Upper lobe of left lung (tissue), 4 donors: ENCODE measurements around the gene RPGRIP1L.

Source experiments
- POLR2A ChIP-seq, 4 donors: fragments of 450-650 bp; IDR thresholded peaks; one replicate each; pipeline ENCODE4 v1.5.1; 2016 to 2017; ENCODE audit warnings: antibody characterized with exemption in 4 of 4, mild to moderate bottlenecking in 2 of 4
- POLR2AphosphoS5 ChIP-seq, 2 donors: sonication (generic); formaldehyde crosslinking; IDR thresholded peaks; one replicate each; pipeline ENCODE4 v1.5.1; 2017; ENCODE audit warnings: antibody characterized with exemption in 2 of 2
- TF ChIP-seq, protein P1 (sequence below), 6 experiments: fragments of 450-650 bp in 4 of 6; fragments of 200-600 bp in 2 of 6; sonication (generic) in 2 of 6; IDR thresholded peaks; one replicate each; pipeline ENCODE4 v1.5.1; 2016 to 2019; ENCODE audit warnings: antibody characterized with exemption in 6 of 6

DNA sequence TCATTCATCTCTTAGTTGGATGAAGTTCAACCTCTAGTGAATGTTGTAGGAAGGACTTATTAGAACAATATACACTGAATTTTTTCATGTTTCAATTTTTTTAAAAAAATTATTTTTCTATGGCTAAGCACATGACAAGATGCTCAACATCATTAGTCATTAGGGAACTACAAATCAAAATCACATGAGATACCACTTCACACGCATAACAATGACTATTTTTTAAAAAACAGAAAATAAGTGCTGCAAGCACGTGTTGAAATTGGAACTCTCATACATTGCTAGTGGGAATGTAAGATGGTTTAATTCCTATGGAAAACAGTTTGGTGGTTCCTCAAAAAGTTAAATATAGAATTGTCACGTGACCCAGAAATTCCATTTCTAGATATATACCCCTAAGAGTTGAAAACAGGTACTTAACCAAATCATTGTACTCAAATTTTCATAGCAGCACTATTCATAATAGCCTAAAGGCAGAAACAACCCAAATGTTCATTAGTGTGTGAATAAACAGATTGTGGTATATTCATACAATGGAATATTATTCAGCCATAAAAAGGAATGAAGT, 115.5 kb downstream of the RPGRIP1L start:
- no peak for TF ChIP-seq POLR2A (IDR thresholded peaks at IDR 0.05)
- TF ChIP-seq, protein P1, sequence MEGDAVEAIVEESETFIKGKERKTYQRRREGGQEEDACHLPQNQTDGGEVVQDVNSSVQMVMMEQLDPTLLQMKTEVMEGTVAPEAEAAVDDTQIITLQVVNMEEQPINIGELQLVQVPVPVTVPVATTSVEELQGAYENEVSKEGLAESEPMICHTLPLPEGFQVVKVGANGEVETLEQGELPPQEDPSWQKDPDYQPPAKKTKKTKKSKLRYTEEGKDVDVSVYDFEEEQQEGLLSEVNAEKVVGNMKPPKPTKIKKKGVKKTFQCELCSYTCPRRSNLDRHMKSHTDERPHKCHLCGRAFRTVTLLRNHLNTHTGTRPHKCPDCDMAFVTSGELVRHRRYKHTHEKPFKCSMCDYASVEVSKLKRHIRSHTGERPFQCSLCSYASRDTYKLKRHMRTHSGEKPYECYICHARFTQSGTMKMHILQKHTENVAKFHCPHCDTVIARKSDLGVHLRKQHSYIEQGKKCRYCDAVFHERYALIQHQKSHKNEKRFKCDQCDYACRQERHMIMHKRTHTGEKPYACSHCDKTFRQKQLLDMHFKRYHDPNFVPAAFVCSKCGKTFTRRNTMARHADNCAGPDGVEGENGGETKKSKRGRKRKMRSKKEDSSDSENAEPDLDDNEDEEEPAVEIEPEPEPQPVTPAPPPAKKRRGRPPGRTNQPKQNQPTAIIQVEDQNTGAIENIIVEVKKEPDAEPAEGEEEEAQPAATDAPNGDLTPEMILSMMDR (IDR thresholded peaks at IDR 0.05), result no peak
- TF ChIP-seq POLR2AphosphoS5 (IDR thresholded peaks at IDR 0.05), result no peak
